Endodermal cell (in vitro differentiated cells): Measurements from ENCODE around the gene PHF24. TPM values are rescaled to one million over a fixed set of nuclear protein-coding genes. Genes with fewer than 3 reads are reported as not detected.
A peak's percentile ranks its signal among the peaks of the same experiment; 100 is the strongest.

ENCODE experiments used
- DNase-seq: peaks from one replicate; pipeline ENCODE4 v3.0.0-alpha.2; 2017
- H3K27ac ChIP-seq: 2 replicates; pipeline ENCODE4 v1.5.1; 2013; ENCODE audit warnings: mild to moderate bottlenecking, low read depth, low read length, moderate library complexity
- H3K27me3 ChIP-seq: 2 replicates; pipeline ENCODE4 v1.6.1; 2013; ENCODE audit warnings: mild to moderate bottlenecking, low read length, moderate library complexity; ENCODE audit not compliant: insufficient read depth, control insufficient read depth, poor library complexity, severe bottlenecking
- H3K36me3 ChIP-seq: 2 replicates; pipeline ENCODE4 v1.7.0; 2013; ENCODE audit warnings: mild to moderate bottlenecking, low read length, moderate library complexity; ENCODE audit not compliant: control insufficient read depth, insufficient read depth
- H3K4me1 ChIP-seq: one replicate; pipeline ENCODE4 v1.7.0; 2013; ENCODE audit warnings: low read length; ENCODE audit not compliant: control insufficient read depth, insufficient read depth
- H3K4me3 ChIP-seq: 2 replicates; pipeline ENCODE4 v1.5.1; 2013; ENCODE audit warnings: mild to moderate bottlenecking, low read length, moderate library complexity
- H3K9ac ChIP-seq: 2 replicates; pipeline ENCODE4 v1.6.1; 2013; ENCODE audit warnings: mild to moderate bottlenecking, low read length, moderate library complexity; ENCODE audit not compliant: poor library complexity, severe bottlenecking; ENCODE audit errors: extremely low read depth
- H3K9me3 ChIP-seq: 2 replicates; pipeline ENCODE4 v1.6.1; 2013; ENCODE audit warnings: mild to moderate bottlenecking, low read length, moderate library complexity; ENCODE audit not compliant: control insufficient read depth
- H3K27ac Mint-ChIP-seq: 2 replicates; pipeline ENCODE4 v1.8.0; 2020; ENCODE audit warnings: mixed read lengths
- H3K27me3 Mint-ChIP-seq: 2 replicates; pipeline ENCODE4 v1.8.0; 2021; ENCODE audit warnings: mild to moderate bottlenecking, mixed read lengths; ENCODE audit not compliant: insufficient read depth
- H3K36me3 Mint-ChIP-seq: 2 replicates; pipeline ENCODE4 v1.8.0; 2020; ENCODE audit warnings: low read depth, mixed read lengths
- H3K4me1 Mint-ChIP-seq: 2 replicates; pipeline ENCODE4 v1.8.0; 2020; ENCODE audit warnings: mixed read lengths
- H3K4me3 Mint-ChIP-seq: 2 replicates; pipeline ENCODE4 v1.8.0; 2020; ENCODE audit warnings: mild to moderate bottlenecking, moderate library complexity, mixed read lengths
- H3K9me3 Mint-ChIP-seq: 2 replicates; pipeline ENCODE4 v1.8.0; 2020; ENCODE audit warnings: mild to moderate bottlenecking, mixed read lengths
- CTCF ChIP-seq: fragments of 200-600 bp; sonication (generic); conservative IDR thresholded peaks from 2 replicates; pipeline ENCODE4 v1.5.0; 2021; ENCODE audit warnings: antibody characterized with exemption, mild to moderate bottlenecking
- WGBS, 2 experiments: methylation state at CpG; one replicate each; pipeline versions ENCODE4 v1.1.5 to v1.1.7; 2013; ENCODE audit warnings: missing lambda C conversion rate in 2 of 2, mixed read lengths in 1 of 2; ENCODE audit not compliant: insufficient coverage in 1 of 2, insufficient read length in 1 of 2; 5-methylcytosine and 5-hydroxymethylcytosine counted together
- total RNA-seq, 2 donors: library from RNA; stranded (reverse); fragmentation: NEBNext Ultra II Directional in 1 of 2; extraction: Animal tissue kit (Norgen Biotek cat#: 25700) in 1 of 2; gene quantifications; 2 replicates in 1 of 2; 3 replicates in 1 of 2; pipeline ENCODE4 v1.2.1, GENCODE V29; 2021

PHF24 gene
- total RNA-seq, 2 donors from 2014 or later: 1.9 to 2.7 TPM

GRCh38 chr9:34995670-34996060, 37.6 kb downstream of the PHF24 start:
- Mint-ChIP-seq H3K27me3 (peaks cover 2% of the 10 kb centered on the region), H3K27ac (no peak overlapping the region), H3K4me1 (peaks cover 59% of the 10 kb centered on the region), H3K4me3 (no peak overlapping the region), H3K36me3 (peaks cover 24% of the 10 kb centered on the region), H3K9me3 (no peaks in the 10 kb centered on the region)
- H3K36me3 ChIP-seq: peaks cover 43% of the 10 kb centered on the region
- 89% methylated on average over 1 to 3 of the region's 3 CpGs for WGBS, 2 experiments
- no peaks in the 10 kb centered on the region for H3K9me3 ChIP-seq
- no peak for TF ChIP-seq CTCF
- no peak overlapping the region for H3K4me3 ChIP-seq
- H3K4me1 ChIP-seq: peaks cover 36% of the 10 kb centered on the region
- DNase-seq: no peak
- H3K27ac ChIP-seq: no peak overlapping the region
- no peak overlapping the region for H3K9ac ChIP-seq
- H3K27me3 ChIP-seq: no peaks in the 10 kb centered on the region

GRCh38 chr9:34996181-34996904, 38.3 kb downstream of the PHF24 start:
- H3K9ac ChIP-seq: no peak overlapping the region

DNA sequence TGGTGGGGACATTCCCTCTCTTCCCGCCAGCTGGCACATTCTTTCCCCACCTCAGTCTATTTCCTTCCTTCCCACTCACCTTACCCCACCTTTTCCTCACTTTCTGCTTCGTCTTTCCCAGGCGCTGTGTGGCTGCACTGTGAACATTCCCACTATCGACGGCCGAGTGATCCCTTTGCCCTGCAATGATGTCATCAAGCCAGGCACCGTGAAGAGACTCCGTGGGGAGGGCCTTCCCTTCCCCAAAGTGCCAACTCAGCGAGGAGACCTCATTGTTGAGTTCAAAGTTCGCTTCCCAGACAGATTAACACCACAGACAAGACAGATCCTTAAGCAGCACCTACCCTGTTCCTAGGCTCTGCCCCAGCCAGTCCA, 38.8 kb downstream of the PHF24 start:
- DNase-seq: no peak
- peaks cover 46% of the 10 kb centered on the region for H3K4me1 ChIP-seq
- H3K36me3 ChIP-seq: peaks cover 43% of the 10 kb centered on the region
- H3K9me3 ChIP-seq: no peaks in the 10 kb centered on the region
- H3K27ac ChIP-seq: no peak overlapping the region
- no peak overlapping the region for H3K9ac ChIP-seq
- no peaks in the 10 kb centered on the region for H3K27me3 ChIP-seq
- H3K4me1 Mint-ChIP-seq: peaks cover 62% of the 10 kb centered on the region
- H3K36me3 Mint-ChIP-seq: peaks cover 19% of the 10 kb centered on the region
- no peaks in the 10 kb centered on the region for H3K9me3 Mint-ChIP-seq
- H3K27me3 Mint-ChIP-seq: no peaks in the 10 kb centered on the region
- no peak for TF ChIP-seq CTCF
- H3K4me3 ChIP-seq: no peak overlapping the region
- 92% methylated on average over 8 to 10 of the region's 10 CpGs for WGBS, 2 experiments
- H3K4me3 Mint-ChIP-seq: no peak overlapping the region
- peak overlapping the region; percentile 42 for H3K27ac Mint-ChIP-seq

More at GRCh38 chr9:34996181-34996904, 38.3 kb downstream of the PHF24 start:
- Histone ChIP-seq H3K36me3 (peaks cover 43% of the 10 kb centered on the region), H3K9me3 (no peaks in the 10 kb centered on the region), H3K4me1 (peaks cover 42% of the 10 kb centered on the region), H3K4me3 (no peak overlapping the region), H3K27ac (no peak overlapping the region), H3K27me3 (no peaks in the 10 kb centered on the region)
- WGBS, 2 experiments: 94 to 99% methylated on average over 15 to 26 of the region's 26 CpGs
- Mint-ChIP-seq H3K4me1 (peaks cover 59% of the 10 kb centered on the region), H3K9me3 (no peaks in the 10 kb centered on the region), H3K4me3 (no peak overlapping the region), H3K27ac (peak overlapping the region; percentile 42), H3K36me3 (peaks cover 19% of the 10 kb centered on the region), H3K27me3 (no peaks in the 10 kb centered on the region)
- DNase-seq: no peak
- no peak for TF ChIP-seq CTCF
